Measurements from ENCODE around the gene LIFR.

LIFR gene

DNA sequence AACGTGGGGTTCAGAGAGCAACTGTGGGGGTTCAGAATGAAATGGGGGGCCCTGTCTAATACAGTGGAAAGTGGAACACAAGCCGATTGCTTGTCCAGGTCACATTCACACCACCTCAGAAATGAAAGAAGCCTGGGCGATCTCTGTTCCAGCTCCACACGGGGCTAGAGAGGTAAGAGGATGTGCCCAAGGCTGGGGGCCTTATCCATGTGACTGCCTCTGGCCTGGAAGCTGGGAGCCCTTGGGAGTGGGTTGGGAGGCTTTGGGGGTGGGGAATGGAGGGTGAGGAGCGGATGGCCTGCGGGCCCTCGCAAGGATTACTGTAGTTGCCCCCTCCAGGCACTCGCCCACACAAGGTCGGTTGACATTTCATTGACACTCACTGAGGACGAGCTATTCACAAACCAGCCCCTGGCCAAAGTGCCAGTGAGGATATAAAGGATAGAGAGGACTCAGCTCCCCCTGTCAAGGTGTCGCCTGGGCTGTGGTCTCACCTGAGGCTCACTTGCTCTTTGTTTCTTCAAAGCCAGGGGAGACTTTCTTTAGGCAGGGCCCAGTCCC is 86.7 kb downstream of the LIFR start:
- DNase-seq = peak in 1 of 10 donors; percentile 73
- intact Hi-C loops (cut with DNase I) = no loop called here

DNA sequence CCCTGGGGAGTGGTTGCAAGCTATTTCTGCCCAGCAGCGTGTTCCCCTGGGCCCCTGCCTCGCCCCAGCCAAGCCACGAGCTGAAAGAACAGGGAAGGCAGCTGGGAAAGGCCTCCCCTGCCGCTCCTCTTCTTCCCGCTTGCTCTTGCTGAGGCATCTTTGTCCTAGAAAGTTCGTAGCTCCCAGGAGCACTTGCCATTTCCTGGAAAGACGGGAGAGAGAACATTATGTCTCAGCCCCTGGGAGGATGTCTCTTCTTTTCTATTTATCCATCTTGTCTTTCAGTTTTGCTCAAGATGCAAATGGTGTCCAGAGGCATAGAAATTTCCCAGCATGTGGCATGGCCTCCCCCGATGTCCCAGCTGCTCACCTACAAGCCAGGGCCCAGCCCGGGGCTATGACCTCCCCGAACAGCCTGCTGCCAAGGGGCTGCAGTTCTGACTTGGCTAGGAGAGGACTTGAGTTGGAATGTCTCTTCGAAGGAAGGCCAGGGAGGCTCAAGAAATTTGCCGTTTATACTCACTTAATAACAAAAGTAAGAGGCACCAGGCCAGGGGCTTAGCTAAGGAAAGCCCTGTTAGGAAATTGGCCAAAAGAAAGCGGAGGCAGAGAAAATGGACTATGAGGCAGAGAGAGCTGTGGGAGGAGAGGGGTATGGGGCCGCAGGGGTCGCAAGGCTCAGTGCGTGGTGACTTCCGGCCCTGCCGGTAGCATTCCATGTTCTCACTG is 87.3 kb downstream of the LIFR start:
- intact Hi-C loops (cut with DNase I) = no loop called here
- peak in 5 of 10 donors; percentile 29 to 89 (median 77) for DNase-seq

GRCh38 chr5:38468202-38468673 is 88.2 kb downstream of the LIFR start:
- peak in 1 of 10 donors; percentile 68 for DNase-seq
- intact Hi-C loops (cut with DNase I) = no loop called here

DNA sequence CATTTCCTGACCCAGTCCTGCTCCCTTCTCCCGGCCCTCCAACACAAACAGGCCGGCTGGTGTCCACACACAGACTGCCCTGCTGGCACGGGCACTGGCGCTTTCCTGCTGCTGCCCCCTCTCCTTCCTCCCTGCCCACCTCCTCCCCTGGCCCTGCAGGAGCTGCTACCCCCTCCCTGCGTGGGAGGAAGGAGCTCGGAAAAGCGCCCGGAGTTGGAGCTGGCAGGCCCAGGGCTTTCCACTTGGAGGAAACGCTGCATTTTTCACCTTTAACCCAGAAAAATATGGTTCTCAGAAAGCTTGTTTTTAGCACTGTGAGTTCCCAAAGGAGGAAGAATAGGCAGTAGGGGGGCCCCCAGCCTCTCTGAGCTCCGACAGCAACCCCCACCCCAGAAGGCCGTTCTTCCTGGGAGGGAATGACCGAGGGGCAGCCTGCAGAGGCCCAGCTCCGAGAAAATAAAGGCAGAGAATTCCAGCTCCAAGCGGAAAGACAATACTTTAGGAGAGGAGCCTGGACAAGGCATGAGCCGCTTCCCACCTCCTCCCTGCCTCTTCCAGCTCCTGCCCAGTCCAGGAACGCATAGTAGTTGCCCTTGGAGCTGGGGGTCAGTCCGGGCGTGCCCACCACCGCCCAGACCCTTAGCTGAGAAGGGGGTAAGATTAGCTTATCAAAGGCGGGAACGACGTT is 88.9 kb downstream of the LIFR start:
- intact Hi-C loops (cut with DNase I) = no loop called here
- peak in 7 of 10 donors; percentile 28 to 90 (median 54) for DNase-seq

DNA sequence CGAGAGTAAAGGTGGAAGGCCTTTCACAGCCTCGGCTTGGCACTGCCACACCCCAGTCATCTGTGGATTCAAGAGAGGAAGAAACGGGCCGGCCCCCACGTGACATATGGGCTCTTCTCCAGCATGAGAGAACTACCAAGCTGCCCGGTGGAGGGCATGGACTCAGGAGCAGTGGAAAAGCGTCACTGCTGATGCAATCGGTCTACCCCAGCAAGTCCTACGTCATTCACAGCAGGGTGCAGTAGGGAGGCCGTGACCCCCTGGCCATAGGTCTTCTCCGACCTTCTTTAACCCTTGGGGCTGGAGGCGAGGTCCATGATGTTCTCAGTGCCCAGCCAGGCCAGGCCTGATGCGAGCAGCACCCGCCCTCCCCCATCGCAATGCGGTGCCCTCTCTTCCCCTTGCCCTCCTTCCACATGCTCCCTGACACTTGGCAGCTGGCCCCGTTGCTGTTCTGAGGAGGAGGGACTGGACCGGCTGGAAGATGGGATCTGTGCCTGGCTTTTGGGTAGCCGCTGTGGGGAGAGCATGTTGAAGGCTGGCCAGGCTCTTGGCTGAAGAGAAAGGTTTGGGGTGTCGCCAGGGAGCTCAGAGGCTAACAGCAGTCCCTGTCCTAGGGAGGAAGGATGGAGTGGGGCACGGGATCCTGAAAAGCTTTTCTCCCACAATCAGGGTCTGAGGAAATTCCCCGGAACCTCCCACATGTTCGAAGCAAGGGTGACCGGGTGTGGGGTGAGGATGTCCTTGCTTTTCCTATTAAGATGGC is 89.8 kb downstream of the LIFR start:
- intact Hi-C loops (cut with DNase I) = no loop called here
- peak; percentile 32 to 89 (median 60) for DNase-seq

DNA sequence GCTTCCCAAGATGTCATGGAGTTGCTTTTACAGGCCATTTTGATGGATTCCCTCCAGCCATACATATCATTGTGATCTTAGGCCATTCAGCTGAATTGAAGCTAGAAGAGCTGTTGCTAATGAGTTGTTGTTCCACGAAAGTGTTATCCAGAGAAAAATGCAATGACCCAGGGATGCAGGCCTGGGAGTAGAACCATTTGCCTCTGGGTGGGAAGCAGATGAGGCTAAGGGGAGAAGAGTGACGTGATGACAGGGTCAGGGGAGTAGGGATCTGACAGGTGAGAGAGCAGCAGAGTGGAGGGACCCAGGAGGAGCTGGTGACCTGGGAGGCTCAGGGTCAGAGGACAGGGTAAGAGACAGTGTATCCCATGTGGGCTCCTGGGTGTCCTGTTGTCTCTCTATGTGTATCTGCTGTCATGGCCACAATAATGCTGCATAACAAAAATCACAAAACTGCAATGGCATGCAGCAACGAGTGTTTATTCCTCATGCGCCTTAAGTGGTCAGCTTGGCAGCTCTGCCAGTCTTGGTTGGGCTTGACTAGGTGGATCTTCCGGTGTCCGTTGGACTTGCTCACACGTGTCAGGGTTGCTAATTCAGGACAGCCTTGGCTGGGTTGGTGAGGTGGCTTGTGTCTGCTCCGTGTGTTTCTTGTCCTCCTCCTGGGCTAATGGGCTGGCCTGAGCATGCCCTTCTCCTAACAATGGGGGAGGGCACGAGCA is 90.6 kb downstream of the LIFR start:
- intact Hi-C loops (cut with DNase I) = no loop called here
- DNase-seq = no peak

DNA sequence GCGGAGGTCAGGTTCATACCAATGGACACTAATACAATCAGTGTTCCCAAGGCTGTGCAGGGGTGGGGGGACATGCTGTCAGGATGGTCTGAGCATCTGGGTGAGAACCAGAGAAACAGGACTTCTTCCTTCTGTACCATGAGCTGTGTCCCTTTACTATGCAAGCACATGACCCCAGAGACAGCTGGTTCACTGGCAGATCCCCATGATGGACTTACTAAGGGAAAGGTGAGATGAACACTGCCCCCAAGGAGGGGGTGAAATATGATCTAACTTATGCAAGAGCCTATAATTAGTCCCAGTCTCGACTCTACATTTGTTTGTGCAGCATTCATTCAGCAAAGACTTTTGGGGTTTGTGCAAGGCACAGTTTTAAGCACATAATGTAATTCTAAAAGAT is 91.4 kb downstream of the LIFR start:
- DNase-seq = no peak
- intact Hi-C loops (cut with DNase I) = no loop called here

DNA sequence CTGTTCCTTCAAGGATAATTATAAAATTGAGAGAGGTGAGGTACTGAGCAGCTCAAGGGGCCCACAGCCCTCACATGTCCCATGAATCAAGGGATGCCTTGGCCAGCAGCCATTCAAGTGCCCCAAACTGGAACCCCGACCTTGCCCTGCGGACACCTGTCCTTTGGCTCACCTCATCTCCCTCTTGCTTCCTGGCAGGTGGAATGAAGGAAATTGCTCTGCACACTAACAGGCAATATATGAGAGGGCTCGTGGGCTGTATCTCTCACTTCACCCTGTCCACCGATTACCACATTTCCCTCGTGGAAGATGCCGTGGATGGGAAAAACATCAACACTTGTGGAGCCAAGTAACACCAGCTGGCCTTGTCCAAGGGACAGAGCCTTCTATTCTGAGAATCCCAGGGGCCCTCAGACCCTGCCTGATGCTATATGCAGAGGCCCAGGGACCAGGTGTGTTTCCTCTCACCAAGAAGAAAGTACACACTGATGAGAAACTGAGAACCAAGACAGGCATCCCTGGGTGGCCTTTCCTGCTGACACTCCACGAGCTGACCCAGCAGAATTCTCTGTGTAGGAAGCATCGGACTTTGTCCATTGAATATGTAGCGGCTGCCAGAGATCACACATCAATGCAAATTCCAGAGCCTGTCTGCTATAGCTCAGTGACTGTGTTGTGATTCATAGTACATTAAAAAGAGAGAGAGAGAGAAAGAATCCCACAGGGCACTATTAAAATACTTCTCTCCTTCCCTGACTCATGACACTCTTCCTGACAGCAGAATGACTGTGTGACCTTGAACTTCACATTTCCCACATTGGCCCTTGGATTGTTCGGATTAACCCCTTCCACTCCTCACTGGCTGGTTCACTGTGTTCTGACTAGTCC is 92.6 kb downstream of the LIFR start:
- DNase-seq = peak in 1 of 10 donors; percentile 52
- intact Hi-C loops (cut with DNase I) = no loop called here

DNA sequence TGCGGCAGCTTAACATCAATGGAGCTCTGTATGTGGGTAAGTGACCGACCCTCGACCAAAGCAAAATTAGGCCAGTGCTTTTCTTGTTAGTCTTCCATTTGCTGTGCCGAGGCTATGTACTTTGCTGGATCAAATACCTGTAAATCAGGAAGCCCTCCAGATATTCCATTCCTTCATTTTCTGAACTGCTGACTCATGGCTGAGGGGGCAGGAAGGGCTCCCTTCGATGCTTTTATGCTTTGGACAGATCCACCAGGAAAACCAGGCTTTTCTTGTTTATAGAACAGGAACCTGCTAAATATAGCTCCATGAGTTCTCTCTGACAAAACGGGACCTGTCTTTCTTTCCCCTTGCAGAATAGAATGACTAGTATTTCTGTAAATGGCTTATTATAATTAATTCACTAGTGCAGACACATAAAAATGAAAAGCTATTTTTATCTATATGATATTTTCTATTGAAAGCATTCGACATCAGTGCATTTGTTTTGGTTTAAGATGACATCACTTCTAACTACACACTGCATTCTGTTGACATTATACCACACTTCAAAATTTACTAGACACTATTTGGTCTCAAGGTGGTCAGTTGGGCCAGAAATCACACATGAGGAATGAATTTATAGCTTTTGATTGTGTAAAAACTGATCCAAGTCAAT is 93.3 kb downstream of the LIFR start:
- intact Hi-C loops (cut with DNase I) = no loop called here

DNA sequence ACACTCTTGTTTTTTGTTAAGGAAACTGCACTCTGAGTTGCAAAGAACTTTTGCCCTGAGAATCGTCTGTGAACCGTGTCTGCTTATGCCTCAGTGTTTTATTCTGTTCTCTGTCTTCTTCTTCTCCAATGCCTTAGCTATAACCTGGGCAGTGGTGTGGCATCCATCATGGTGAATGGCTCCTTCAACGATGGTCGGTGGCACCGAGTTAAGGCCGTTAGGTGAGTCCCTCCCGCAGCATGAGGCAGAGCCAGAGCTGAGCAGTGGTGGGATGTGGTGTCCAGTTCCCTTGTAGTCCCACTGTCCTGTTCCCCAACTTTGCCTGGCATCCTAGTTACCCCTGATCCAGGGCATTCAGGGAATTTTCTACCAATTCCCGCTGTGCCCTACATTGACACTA is 98.3 kb downstream of the LIFR start:
- no peak for DNase-seq

More for the DNA sequence above, 93.3 kb downstream of the LIFR start:
- no peak for DNase-seq

GRCh38 chr5:38456657-38457399 is 99.6 kb downstream of the LIFR start:
- intact Hi-C loops (cut with DNase I) = no loop called here
- DNase-seq = no peak

More for the DNA sequence above, 98.3 kb downstream of the LIFR start:
- intact Hi-C loops (cut with DNase I) = no loop called here

- DNase-seq = no peak
- intact Hi-C loops (cut with DNase I) = no loop called here
Observed at GRCh38 chr5:38455796-38456330, 100.6 kb downstream of the LIFR start.

GRCh38 chr5:38453921-38454320 is 102.5 kb downstream of the LIFR start:
- no peak for DNase-seq
- intact Hi-C loops (cut with DNase I) = no loop called here

GRCh38 chr5:38453506-38453905 is 102.9 kb downstream of the LIFR start:
- intact Hi-C loops (cut with DNase I) = no loop called here
- no peak for DNase-seq

DNA sequence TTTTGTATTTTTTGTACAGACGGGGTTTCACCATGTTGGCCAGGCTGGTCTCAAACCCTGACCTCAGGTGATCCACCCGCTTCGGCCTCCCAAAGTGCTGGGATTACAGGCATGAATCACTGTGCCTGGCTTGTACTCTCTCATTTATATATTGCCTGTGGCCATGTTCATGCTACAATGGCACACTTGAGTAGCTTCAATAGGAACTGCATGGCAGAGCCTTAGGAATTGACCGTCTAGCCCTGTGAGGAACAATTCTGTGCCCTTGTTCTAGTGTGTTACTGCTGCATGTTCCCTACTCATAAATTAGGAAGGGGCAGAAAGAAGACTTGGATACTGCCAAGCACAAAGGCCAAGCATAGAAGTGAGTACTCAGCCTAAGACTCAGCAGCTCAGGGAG is 104.2 kb downstream of the LIFR start:
- no peak for DNase-seq
- intact Hi-C loops (cut with DNase I) = no loop called here

- intact Hi-C loops (cut with DNase I) = no loop called here
- DNase-seq = no peak
Observed at GRCh38 chr5:38451074-38451725, 105.2 kb downstream of the LIFR start.

DNA sequence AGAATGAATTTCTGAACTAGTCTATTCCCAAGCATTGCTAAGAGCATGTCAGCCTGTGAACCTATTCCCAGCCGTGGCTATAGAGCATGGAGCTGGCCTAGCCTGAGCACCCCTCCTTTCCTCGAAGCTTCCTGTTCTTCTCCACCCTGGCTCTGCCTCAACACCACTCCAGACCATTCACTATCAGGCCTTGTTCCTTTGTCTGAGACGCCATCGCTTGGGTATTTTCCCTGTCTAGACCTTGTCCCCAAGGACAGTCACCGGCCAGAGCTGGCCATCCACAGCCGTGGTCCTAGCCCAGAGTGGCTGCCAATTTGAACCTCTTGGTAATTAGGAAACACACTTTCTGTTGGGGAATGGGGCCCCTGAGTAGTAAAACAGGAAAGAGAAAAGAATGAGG is 105.8 kb downstream of the LIFR start:
- intact Hi-C loops (cut with DNase I) = no loop called here

More for the DNA sequence above, 105.8 kb downstream of the LIFR start:
- DNase-seq = no peak
